ENCODE measurements around the gene ATXN7L1.

ATXN7L1 gene

DNA sequence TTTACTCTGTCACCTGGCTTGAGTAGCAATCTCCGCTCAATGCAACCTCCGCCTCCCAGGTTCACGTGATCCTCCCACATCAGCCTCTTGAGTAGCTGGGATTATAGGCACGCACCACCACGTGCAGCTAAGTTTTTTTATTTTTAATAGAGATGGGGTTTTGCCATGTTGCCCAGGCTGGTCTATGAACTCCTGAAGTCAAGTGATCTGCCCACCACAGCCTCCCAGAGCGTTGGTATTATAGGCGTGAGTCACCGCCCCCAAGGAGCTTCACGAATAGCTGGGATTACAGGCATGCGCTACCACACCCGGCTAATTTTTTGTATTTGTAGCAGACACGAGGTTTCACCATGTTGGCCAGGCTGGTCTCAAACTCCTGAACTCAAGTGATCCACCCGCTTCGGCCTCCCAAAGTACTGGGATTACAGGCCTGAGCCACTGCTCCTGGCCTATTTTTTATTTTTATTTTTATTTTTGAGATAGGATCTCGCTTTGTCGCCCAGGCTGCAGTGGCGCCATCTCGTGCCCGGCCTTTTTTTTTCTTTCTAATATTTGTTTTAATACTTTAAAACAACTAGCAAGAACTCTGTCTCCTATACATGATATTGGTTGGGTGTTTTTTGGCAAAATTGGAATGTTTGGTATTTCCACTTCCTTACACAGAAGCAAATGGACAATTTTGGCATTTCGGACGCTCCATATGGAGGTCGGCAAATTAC is 296.2 kb downstream of the ATXN7L1 start:
- DNase-seq (ENCODE audit: low spot score) = no peak

DNA sequence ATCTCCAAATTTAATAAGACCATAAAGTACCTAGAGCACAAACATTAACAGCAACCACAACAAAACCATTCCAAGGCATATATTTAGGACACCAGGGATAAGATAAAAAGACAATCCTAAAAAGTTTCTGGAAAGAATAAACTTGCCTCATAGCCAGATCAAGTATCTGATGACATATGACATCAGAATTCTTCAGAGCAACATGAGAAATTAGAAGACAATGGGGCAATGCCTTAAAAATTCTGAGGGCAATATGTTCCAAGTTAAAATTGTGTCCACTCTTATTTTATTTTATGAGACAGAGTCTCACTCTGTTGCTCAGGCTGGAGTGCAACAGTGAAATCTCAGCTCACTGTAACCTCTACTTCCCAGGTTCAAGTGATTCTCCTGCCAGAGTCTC is 297.9 kb downstream of the ATXN7L1 start:
- no peak for DNase-seq (ENCODE audit: low spot score)

DNA sequence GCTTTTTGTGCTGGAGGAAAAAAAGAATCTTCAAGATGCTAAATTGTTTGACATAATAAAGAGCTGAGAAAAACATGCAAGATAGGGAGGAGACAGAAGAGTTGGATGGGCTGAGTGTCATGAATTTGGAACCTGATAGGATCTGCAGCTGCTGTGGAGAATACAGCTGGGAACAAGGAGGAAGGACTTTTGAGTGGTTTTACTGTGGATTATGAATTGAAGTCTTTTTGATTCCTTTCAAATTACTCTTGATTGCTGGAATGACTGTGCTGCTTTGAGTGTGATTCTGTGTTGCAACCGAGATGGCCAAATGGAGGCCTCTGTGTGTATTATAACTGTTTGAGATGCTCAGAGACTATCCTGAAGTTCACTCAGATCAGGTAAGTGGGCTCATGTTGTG is 299.1 kb downstream of the ATXN7L1 start:
- DNase-seq (ENCODE audit: low spot score) = no peak

DNA sequence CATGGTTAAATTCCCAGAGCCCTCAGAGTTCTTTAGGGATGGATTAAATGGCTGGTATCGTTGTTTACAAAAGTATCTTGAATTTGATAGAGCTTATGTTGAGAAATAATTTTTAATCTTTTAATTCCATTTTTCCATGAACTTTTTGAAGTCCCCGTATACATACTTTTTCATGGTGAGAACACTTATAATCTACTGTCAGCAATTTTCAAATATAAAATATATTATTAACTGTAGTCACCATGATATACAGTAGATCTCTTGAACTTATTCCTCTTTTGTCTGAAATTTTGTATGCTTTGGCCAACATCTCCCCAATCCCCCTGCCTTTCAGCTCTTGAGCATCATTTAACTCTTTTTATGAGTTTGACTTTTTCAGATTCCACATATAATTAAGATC is 304.5 kb downstream of the ATXN7L1 start:
- no peak for DNase-seq (ENCODE audit: low spot score)

DNA sequence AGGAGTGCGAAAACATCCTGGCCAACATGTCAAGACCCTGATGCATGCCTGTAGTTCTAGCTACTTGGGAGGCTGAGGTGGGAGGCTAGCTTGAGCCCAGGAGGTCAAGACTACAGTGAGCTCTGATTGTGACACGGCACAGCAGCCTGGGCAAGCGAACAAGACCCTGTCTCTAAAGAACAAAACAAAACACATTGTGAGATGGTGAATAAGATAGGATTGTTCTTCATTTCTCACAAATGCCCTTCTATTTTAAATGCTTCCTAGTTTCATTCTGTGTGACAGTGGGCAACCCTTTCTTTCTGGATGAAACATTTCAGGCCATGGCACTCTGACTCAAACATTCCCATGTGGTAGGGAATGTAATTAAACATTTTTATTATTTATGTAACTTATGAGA is 308.6 kb downstream of the ATXN7L1 start:
- no peak for DNase-seq (ENCODE audit: low spot score)

DNA sequence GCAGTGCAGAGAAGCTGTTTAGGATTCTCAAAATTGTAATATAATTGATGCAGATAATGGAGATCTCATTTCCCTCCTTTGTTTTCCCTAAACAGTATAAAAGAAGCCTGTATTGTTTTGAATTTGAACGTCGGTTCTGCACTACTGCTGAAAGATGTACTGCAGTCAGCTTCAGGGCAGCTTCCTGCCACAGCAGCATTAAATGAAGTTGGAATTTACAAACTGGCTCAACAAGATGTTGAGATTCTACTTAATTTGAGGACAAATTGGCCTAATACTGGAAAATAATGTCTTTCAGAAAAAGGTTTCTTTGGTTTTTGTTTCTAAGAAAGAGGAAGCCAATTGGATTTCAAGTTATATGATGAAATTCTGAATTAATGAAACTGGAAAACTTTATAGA is 309.4 kb downstream of the ATXN7L1 start:
- no peak for DNase-seq (ENCODE audit: low spot score)

DNA sequence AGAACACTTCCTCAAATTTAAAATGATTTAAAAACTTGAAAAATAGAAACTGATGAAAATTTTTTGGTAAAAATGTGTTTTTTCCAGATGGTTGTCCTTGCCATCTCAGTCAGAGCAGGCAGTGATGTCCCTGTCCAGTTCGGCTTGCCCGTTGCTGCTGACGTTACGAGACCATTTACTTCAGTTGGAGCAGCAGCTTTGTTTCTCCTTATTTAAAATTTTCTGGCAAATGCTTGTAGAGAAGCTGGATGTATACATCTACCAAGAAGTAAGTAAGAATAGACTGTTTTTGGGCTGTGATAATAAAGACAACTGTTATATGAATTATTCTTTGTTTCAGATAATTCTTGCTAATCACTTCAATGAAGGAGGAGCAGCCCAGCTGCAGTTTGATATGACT is 311.2 kb downstream of the ATXN7L1 start:
- no peak for DNase-seq (ENCODE audit: low spot score)

DNA sequence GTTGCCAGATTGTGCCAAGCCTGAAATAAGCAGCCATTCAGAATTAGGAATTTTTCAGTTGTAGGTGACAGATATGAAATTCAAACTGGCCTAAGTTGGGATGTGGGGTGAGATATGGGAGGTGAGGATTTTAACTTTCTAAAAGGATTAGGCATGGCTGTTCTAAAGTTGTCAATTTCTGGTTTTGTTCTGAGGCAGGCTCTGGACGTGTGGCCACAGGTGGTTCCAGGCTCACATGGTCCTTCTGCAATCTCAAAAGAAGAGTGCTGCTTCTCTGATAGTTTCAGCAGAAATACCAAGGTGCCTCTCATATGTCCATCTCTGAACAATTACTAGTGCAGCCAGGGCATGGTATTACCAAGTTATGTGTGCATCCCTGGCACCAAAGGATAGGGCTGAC is 316.5 kb downstream of the ATXN7L1 start:
- DNase-seq (ENCODE audit: low spot score) = no peak

All from left forelimb (tissue), 1 donor.